HUDEP-2 (cell line): ENCODE measurements around the gene COA8.

Source experiments
- DNase-seq, 76 experiments: peaks; one replicate each; lab custom pipeline; 2025; ENCODE audit not compliant: unreplicated experiment in 76 of 76; lab: John Stamatoyannopoulos, UW

Gene COA8

GRCh38 chr14:103616635-103617300 lies 54.0 kb downstream of the COA8 start:
- DNase-seq = no peak

GRCh38 chr14:103619057-103619456 lies 56.3 kb downstream of the COA8 start:
- DNase-seq = no peak

- DNase-seq = no peak
Measured at GRCh38 chr14:103621860-103622259, 59.1 kb downstream of the COA8 start.

GRCh38 chr14:103623308-103623707 lies 60.5 kb downstream of the COA8 start:
- DNase-seq = no peak

- no peak for DNase-seq
Measured at GRCh38 chr14:103623883-103624482, 61.2 kb downstream of the COA8 start.

GRCh38 chr14:103624860-103625259 lies 62.1 kb downstream of the COA8 start:
- peak in 66 of 76 experiments; percentile 5 to 72 (median 48) for DNase-seq

- no peak for DNase-seq
Measured at GRCh38 chr14:103625356-103626095, 62.8 kb downstream of the COA8 start.

- no peak for DNase-seq
Measured at GRCh38 chr14:103626146-103626850, 63.5 kb downstream of the COA8 start.

GRCh38 chr14:103627073-103628025 lies 64.6 kb downstream of the COA8 start:
- no peak for DNase-seq

GRCh38 chr14:103628221-103628683 lies 65.5 kb downstream of the COA8 start:
- DNase-seq = peak in 63 of 76 experiments; percentile 4 to 88 (median 53)

GRCh38 chr14:103628684-103629502 lies 66.1 kb downstream of the COA8 start, which contains the start of gene KLC1:
KLC1 (plus strand) TSS chr14:103629211; CDS start chr14:103654565, 25,354 bp downstream.
- DNase-seq = peak in 66 of 76 experiments; percentile 10 to 80 (median 57)

GRCh38 chr14:103629503-103630121 lies 66.9 kb downstream of the COA8 start:
- DNase-seq = peak in 11 of 76 experiments; percentile 6 to 45 (median 26)

- DNase-seq = peak in 3 of 76 experiments; percentile 5 to 23 (median 14)
Measured at GRCh38 chr14:103630364-103631108, 67.8 kb downstream of the COA8 start.

GRCh38 chr14:103633391-103633790 lies 70.6 kb downstream of the COA8 start:
- no peak for DNase-seq

- no peak for DNase-seq
Measured at GRCh38 chr14:103634156-103634555, 71.4 kb downstream of the COA8 start.

GRCh38 chr14:103638594-103638993 lies 75.8 kb downstream of the COA8 start:
- no peak for DNase-seq
